ENCODE results near the gene NFASC.
A peak's percentile ranks its signal among the peaks of the same experiment; 100 is the strongest.

The NFASC gene

DNA sequence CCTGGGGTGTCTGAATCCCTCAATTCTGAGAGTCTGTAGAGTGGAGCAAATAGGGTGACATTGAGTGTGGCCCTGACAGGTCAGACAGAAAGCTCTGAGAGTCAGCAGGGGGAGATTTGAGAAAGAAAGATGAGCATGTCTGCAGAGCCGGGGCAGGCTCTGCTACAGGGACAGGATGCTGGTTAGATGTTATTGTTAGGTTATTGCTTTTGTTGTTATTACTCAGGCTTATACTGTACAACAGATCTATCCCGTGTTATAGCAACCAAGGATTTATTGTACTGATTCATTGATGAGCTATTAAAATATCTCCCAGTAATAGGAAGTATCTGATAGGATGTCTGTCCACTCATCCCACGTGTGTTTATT lies 59.5 kb downstream of the NFASC start:
- Histone ChIP-seq H3K27ac (no peak overlapping the region), H3K4me3 (no peak overlapping the region)
- TF ChIP-seq, protein P1, sequence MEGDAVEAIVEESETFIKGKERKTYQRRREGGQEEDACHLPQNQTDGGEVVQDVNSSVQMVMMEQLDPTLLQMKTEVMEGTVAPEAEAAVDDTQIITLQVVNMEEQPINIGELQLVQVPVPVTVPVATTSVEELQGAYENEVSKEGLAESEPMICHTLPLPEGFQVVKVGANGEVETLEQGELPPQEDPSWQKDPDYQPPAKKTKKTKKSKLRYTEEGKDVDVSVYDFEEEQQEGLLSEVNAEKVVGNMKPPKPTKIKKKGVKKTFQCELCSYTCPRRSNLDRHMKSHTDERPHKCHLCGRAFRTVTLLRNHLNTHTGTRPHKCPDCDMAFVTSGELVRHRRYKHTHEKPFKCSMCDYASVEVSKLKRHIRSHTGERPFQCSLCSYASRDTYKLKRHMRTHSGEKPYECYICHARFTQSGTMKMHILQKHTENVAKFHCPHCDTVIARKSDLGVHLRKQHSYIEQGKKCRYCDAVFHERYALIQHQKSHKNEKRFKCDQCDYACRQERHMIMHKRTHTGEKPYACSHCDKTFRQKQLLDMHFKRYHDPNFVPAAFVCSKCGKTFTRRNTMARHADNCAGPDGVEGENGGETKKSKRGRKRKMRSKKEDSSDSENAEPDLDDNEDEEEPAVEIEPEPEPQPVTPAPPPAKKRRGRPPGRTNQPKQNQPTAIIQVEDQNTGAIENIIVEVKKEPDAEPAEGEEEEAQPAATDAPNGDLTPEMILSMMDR (IDR thresholded peaks at IDR 0.05): no peak
- no peak for DNase-seq (ENCODE audit: low spot score)

DNA sequence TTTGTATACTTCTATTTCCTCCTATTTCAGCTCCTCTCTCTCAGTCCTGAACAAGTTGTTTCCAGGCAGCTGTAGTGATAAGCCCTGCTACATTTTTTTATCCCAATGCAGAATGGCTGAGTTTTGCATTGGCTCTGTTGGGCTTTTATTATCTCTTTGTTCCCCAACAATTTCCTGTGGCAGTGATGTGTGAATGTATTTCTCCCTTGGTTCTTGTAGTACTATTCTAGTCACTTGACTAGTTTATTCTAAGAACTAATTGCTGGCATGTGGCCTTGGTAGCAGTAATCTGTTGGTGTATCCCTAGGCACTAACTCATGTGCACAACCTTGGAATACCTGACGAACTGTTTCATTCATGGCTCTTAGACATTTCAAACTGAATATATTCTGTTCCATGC lies 60.7 kb downstream of the NFASC start:
- TF ChIP-seq, protein P1 (IDR thresholded peaks at IDR 0.05): no peak
- Histone ChIP-seq H3K4me3 (no peak overlapping the region), H3K27ac (no peak overlapping the region)
- no peak for DNase-seq (ENCODE audit: low spot score)

DNA sequence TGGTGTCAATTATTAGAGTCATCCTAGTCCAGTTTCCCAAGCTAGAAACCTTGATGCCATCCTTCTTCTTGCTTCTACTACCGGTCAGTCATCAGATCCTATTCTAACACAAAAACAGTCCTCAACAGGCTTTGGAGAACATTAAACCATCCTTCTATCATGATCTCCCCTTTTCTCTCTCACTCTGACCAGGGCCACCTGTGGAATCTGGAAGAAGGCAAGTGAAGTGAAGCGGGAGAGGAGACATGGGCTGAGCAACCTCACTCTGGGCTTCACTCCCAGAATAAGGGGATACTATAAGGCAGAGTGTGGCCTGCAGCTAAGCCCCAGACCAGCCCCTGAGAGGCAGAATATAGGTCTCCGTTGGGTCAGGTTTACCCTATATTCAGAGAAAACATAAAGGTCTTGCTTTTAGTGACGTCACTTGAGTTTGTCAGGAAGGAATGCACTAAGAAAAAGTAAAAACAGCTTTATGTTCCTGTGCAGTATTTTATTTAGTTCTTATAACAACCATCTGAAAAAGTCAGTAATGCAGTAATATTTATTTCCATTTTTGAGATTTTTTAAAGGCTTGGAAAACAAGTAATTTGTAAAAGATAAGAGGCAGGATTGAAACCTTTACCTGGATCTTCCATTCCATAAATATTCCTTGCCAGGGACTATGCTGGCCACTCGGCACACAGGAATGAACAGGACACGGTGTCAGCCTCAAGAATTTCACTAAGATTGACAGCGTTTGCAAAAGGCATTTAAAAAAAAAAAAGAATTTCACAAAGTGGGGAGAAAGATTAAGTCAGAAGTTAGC lies 61.3 kb downstream of the NFASC start:
- TF ChIP-seq, protein P1 (IDR thresholded peaks at IDR 0.05): no peak
- Histone ChIP-seq H3K4me3 (no peak overlapping the region), H3K27ac (no peak overlapping the region)
- DNase-seq (ENCODE audit: low spot score): peak; percentile 38

DNA sequence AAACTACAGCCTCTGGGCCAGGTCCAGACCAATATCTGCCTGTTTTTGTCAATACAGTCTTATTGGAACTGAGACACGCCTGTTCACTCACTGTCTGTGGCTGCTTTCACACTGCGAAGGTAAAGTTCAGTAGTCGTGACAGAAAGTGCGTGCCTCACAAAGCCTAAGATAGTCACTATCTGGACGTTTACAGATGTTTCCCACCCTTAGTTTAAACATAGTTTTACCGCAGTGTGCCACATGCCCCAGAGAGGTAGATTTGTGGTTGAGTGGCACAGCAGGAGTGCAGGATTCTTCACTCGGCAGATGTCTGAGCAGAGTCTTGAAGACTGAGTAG lies 61.9 kb downstream of the NFASC start:
- H3K27ac ChIP-seq: no peak overlapping the region
- TF ChIP-seq, protein P1 (IDR thresholded peaks at IDR 0.05): no peak
- DNase-seq (ENCODE audit: low spot score): peak; percentile 29
- H3K4me3 ChIP-seq: no peak overlapping the region

DNA sequence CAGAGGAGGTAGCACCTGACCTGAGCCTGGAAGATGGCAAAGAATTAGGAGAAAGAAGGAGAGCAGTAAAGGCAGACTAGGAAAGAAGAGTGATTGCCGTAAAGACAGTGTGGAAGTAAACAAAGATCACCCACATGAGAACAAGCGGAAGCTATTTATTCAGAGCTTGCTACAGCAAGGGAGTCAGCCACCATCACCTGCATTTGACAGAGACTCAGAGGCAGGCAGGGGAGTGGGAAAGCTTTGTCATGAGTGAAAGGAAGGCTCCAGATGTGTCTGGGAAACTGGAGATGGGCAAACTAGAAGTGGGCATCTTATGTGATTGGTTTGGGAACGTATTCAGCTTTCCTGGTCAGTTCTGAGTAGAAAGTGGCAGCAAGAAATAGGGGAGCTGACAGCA lies 64.5 kb downstream of the NFASC start:
- TF ChIP-seq, protein P1 (IDR thresholded peaks at IDR 0.05): no peak
- H3K4me3 ChIP-seq: no peak overlapping the region
- DNase-seq (ENCODE audit: low spot score): no peak
- no peak overlapping the region for H3K27ac ChIP-seq

DNA sequence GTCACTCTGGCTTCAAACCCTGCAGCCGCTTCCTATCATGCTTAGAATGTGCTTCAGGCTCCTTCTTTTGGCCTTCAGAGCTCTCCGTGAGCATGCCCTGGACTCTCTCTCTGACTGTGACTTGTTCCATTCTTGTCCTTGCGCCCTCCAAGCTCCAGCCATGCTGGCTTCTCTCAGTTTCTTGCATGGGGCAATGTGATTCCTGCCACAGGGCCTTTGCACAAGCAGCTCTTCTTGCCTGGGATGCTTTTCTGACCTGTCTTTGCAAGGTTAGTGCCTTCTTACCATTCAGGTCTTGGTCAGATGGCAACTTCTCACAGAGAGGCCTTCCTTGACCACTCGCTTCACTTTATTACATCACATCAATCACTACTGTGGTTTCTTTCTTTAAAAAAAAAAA lies 66.1 kb downstream of the NFASC start:
- TF ChIP-seq, protein P1 (IDR thresholded peaks at IDR 0.05): no peak
- Histone ChIP-seq H3K27ac (no peak overlapping the region), H3K4me3 (no peak overlapping the region)
- no peak for DNase-seq (ENCODE audit: low spot score)

DNA sequence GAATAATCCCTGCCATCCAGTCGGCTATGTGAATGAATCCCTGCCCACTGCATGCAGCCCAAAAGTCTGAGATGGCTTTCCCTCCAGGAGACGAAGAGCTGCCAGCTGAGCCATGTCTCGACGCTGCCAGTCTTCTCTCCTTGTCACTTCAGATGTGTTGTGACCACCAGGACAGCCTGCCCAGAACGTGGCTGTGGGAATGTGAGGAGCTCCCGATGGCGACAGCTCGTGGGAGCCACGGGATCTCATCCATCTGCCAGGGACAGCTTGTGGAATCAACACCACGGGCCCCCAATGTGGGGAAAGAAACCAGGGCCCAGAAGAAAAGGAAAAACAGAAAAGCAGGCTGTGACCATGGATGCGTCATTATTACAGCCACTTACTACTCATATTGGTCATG lies 67.2 kb downstream of the NFASC start:
- H3K27ac ChIP-seq: no peak overlapping the region
- DNase-seq (ENCODE audit: low spot score): no peak

More for the DNA sequence above, 67.2 kb downstream of the NFASC start:
- no peak overlapping the region for H3K4me3 ChIP-seq
- TF ChIP-seq, protein P1 (IDR thresholded peaks at IDR 0.05): no peak

All from coronary artery (tissue), 2 donors.